ENCODE measurements around the gene DCLK3. TPM values are rescaled to one million over a fixed set of nuclear protein-coding genes. Genes with fewer than 3 reads are reported as not detected.

Gene DCLK3
- total RNA-seq, 1 experiment from 2014 or later, result 1.4 TPM

DNA sequence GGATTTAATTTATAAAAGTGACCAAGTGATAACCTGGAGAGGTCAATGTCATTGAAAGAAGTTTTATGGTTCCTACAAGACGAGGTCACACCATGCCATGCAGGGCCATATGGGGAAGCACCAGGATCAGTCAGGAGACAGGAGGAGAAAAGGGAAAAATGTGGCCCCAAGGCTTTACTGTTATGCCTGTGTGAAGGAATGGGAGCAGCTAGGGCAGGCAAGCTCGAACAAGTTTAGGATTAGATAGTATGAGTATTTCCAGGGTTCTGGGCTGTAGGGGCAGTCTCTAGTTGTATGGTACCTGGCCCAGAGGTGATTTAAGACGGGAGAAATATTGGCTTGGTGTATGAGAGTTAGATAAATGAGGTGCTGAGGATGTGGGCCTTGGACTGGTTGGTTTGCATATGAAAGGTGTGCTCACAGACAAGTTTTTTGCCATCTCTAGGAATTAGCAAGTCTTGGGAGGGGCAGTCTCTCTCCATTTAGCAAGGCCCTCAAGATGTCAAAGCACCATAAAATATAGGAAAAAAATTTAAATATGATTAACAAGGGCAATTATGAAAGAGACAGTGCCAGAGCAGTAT, 36.3 kb upstream of the DCLK3 start:
- Histone ChIP-seq H3K23ac (ENCODE audit: insufficient read length, low read depth, low read length) (no peak overlapping the region), H3K27ac (ENCODE audit: insufficient read length, low read depth, low read length) (no peak overlapping the region), H3K56ac (ENCODE audit: insufficient read length, low read depth, low read length) (no peak overlapping the region), H2BK12ac (ENCODE audit: insufficient read length, low read depth, low read length) (no peak overlapping the region), H3K9me3 (ENCODE audit: control insufficient read depth, low read depth, low read length) (no peaks in the 10 kb centered on the region), H2BK20ac (ENCODE audit: low read depth, low read length, poor library complexity, severe bottlenecking) (no peak overlapping the region), H4K5ac (ENCODE audit: insufficient read length, low read depth, low read length) (no peak overlapping the region), H2BK120ac (ENCODE audit: low read depth, low read length, poor library complexity, severe bottlenecking) (no peak overlapping the region), H2AK5ac (ENCODE audit: insufficient read length, low read length) (no peak overlapping the region), H3K23me2 (ENCODE audit: insufficient read length, low read depth, low read length, poor library complexity, severe bottlenecking) (no peaks in the 10 kb centered on the region), H2AFZ (ENCODE audit: low read length) (no peak overlapping the region), H3K14ac (ENCODE audit: insufficient read depth, low read length) (no peak overlapping the region), H4K8ac (replicated peaks; ENCODE audit: insufficient read length, low read depth, low read length) (no peak overlapping the region), H3K4me2 (ENCODE audit: insufficient read depth, insufficient read length, low read length) (no peak overlapping the region), H3K4me1 (ENCODE audit: insufficient read depth, low read length) (no peaks in the 10 kb centered on the region; the same call in 1 of the 2 replicates), H2BK5ac (ENCODE audit: insufficient read length, low read length) (no peak overlapping the region), H2BK15ac (ENCODE audit: low read depth, low read length) (no peak overlapping the region), H3K27me3 (ENCODE audit: insufficient read depth, low read length) (no peaks in the 10 kb centered on the region), H3K4ac (ENCODE audit: low read depth, low read length) (no peak overlapping the region), H3K79me2 (ENCODE audit: insufficient read depth, low read length) (no peaks in the 10 kb centered on the region), H3K9ac (ENCODE audit: extremely low read depth, insufficient read length, low read length) (no peak overlapping the region), H3T11ph (ENCODE audit: low read length) (no peak overlapping the region), H4K91ac (ENCODE audit: insufficient read length, low read depth, low read length) (no peak overlapping the region), H3K79me1 (ENCODE audit: insufficient read depth, low read depth, low read length, poor library complexity, severe bottlenecking) (no peaks in the 10 kb centered on the region), H4K20me1 (ENCODE audit: control insufficient read depth, insufficient read depth, insufficient read length) (no peaks in the 10 kb centered on the region), H3K18ac (ENCODE audit: insufficient read length, low read depth, low read length) (no peak overlapping the region)
- H3K4me3 Mint-ChIP-seq, result no peak overlapping the region
- no CpG with 5 or more reads among the region's 3 CpGs for WGBS (ENCODE audit: extremely low coverage, insufficient read length, low lambda C conversion rate)
- TF ChIP-seq CTCF (conservative IDR thresholded peaks at IDR 0.05), result no peak
- H3K4me1 Mint-ChIP-seq, result peaks cover 15 to 17% of the 10 kb centered on the region in 2 experiments
- peaks cover 4 to 9% of the 10 kb centered on the region in 2 experiments; a peak in 3 of 5 replicates for H3K9me3 Mint-ChIP-seq
- no peaks in the 10 kb centered on the region for H3K27me3 Mint-ChIP-seq (ENCODE audit: low read depth)
- peak overlapping the region in 1 of 3 experiments; percentile 1; a peak in 1 of 7 replicates for H3K27ac Mint-ChIP-seq
- peaks cover 0 to 3% (median 0%) of the 10 kb centered on the region in 3 experiments; a peak in 2 of 7 replicates for H3K36me3 Mint-ChIP-seq (ENCODE audit: insufficient read depth in 1 of 3, low read depth in 3 of 3)
- no peak for DNase-seq

All from H9 (cell line).